HG03064 (cell line): Measurements from ENCODE around the gene TMEM54.
"Not testable (repeated sequence)": the region's sequence is repeated elsewhere in the genome, so short reads cannot be mapped to it uniquely, and the experiment has no call there.

Experiments
- ATAC-seq: cut with Tn5 transposase; IDR thresholded peaks from one replicate; pipeline ENCODE4 v1.9.1; 2021; ENCODE audit warnings: low read depth; ENCODE audit not compliant: unreplicated experiment

The TMEM54 gene

DNA sequence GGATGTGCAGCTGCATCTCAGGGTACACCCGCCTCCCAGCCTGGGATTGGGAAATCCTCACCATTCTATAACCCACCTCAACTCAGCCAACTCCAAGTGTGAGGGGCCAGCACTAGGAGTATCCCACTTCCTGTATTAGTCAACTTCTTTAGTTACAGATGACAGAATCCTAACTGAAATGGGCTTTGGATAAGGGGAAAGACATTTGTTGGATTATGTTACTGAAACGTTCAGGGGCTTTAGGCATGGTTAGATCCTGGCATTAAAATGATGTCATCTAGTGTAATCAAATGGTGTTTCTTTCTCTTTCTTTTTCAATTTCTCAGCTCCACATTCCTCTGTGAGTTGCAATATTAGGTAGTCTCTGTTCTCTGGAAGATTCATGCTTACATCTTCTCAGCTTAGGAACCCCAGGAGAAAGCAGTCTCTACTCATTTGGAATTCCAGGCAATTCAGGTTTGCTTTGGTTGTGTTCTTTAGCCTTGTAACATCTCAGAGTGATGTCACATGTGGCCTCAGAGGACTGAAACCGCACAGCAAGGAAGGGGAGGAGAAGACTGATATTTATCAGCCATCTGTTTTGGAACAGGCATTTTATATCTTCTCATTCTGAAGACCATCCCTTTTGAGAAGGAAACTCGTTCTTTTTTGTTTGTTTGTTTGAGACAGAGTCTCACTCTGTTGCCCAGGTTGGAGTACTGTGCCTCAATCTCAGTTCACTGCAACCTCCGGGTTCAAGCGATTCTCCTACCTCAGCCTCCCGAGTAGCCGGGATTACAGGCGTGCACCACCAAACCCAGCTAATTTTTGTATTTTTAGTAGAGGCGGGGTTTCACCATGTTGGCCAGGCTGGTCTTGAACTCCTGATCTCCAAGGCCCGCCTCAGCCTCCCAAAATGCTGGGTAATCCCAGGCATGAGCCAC is 18.9 kb upstream of the TMEM54 start:
- ATAC-seq: no peak

DNA sequence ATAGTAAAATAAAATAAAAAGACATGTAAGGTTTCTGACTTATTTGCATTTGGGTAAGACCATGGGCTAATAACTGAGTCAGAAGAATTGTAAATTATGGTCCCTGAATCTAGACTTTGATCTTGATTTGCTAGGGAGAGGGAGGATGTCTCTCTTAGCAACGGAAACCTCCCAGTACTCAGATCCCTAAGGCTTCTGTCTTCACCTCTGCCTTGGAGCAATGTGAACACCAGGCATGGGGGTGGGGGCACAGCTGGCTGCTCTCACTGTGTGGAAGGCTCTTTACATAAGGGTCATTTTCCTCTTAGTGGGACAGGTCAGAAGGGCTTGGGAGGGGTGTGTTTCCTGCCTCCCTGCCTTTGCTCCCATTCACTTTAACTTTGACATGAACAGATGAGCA is 17.0 kb upstream of the TMEM54 start:
- no peak for ATAC-seq

DNA sequence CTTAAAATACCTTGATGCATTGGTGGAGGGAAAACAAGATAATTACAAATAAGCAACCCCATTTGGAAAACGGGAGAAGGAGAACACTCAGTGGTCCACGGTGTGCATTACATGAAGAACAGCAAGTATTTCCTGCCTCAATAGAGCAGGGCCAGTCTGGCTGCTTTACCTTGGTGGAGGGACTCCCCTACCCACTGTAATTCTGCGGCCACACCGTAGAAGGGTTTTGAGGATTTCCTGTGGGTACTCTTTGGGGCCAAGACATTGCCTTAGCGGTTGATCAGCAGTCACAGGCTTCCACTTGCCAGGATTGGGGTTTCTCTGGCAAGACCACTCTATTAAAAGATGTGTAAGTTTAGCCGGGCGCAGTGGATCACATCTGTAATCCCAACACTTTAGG is 16.3 kb upstream of the TMEM54 start:
- no peak for ATAC-seq

DNA sequence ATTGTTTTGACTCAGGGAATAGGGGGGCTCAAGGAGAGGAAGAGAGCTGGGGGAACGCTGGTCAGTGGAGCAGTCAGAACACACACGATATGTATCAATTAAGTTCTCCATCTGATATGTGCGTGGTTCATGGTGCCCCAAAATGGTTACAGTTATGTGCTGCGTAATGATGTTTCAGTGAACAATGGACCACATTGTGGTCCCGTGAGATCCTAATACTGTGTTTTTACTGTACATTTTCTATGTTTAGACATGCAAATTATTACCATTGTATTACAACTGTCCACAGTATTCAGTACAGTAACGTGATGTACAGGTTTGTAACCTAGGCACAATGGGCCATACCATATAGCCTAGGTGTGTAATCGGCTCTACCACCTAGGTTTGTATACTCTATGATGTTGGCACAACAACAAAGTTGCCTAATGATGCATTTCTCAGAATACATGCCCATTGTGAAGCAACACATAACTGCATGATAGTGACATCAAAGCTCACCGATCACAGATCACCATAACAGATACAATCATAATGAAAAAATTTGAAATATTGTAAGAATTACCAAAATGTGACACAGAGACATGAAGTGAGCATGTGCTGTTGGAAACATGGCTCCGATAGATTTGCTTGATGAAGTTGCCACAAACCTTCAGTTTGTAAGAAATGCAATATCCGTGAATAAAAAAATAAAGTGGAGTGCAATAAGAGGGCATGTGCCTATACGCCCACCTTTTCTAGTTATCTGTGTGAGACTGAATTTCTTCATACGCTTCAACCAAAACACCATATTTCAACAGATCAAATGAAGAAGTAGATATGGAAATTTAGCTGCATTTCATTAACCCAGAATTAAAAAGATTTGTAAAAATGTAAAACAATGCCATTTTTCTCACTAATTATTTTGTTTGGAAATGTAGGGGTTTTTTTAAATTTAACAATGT is 14.8 kb upstream of the TMEM54 start:
- no peak for ATAC-seq

DNA sequence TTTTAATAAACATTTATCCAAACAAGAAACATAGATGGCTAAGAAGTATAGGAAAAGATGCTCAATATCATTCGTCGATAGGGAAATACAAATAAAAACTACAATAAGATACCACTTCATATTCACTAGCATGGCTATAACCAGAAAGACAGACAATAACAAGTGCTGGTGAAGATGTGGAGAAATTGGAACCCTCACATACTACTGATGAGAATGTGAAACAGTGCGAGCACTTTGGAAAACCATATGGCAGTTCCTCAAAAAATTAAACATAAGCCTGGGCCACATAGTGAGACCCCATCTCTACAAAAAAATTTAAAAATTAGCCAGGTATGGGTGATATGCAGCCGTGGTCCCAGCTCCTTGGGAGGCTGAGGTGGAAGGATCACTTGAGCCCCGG is 9.1 kb upstream of the TMEM54 start:
- ATAC-seq: no peak

DNA sequence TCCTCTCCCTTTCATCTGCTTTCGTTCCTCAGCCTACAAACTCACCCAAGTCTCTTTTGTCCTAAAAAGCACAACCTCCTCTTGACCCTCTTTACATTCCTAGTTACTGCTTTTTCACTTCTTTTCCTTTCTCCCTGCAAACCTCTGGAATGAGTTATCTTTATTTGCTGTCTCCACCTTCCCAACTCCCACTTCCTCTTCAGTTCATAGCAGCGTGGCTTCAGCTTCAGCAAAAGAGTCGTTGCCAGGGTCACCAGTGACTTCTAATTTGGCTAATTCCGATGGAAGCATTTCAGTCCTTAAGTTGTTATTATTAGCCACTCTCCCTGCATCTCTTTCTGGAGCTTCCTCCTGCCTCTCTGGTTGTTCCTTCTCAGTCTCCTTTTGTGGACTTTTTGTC is 6.2 kb upstream of the TMEM54 start:
- no peak for ATAC-seq

DNA sequence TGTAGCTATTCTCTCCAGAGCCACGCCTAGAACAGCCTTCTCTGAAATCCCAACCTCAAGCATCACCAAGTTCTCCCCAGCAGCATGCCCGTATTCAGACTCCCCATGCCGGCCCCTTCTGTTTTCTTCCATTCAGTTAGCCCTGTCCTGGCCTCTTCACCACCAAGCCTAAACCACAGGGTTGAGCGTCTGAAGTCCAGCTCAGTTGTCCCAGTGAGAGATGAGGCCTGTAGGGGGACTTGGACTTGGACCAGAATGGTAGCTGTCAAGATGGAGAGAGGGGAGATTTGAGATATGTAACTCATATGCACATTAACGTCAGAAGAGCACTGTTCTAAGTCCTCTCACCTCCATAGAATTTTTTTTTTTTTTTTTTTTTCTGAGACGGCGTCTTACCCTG is 5.5 kb upstream of the TMEM54 start:
- ATAC-seq: no peak

DNA sequence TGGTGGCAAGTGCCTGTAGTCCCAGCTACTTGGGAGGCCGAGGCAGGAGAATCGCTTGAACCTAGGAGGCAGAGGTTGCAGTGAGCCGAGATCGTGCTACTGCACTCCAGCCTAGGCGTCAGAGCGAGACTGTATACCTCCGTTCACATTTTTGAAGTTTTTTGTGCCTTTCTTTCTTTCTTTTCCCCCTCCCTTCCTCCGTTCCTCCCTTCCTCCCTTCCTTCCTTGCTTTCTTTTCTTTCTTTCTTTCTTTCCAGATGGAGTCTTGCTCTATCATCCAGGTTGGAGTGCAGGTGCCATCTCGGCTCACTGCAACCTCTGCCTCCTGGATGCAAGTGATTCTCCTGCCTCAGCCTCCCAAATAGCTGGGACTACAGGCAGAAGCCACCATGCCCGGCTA is 4.4 kb upstream of the TMEM54 start:
- not testable (repeated sequence) for ATAC-seq

DNA sequence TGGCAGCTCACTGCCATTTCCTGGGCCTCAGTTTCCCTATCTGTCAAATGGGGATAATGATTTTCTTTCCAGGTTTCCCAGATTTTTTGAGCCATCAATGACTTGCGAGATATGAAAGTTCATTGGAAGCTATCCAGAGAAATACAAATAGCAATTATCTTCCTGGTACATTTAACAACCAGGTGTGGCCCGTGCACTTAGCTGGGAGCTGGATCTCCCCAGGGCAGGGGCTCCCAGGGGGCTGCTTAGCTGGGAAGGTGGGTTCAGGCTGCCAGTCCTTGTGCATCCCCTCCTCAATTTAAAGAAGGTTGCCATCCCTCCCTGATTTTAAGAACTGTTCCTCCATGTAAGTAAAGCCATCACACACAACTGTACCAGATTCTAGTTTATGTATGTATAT is 3.6 kb upstream of the TMEM54 start:
- no peak for ATAC-seq

DNA sequence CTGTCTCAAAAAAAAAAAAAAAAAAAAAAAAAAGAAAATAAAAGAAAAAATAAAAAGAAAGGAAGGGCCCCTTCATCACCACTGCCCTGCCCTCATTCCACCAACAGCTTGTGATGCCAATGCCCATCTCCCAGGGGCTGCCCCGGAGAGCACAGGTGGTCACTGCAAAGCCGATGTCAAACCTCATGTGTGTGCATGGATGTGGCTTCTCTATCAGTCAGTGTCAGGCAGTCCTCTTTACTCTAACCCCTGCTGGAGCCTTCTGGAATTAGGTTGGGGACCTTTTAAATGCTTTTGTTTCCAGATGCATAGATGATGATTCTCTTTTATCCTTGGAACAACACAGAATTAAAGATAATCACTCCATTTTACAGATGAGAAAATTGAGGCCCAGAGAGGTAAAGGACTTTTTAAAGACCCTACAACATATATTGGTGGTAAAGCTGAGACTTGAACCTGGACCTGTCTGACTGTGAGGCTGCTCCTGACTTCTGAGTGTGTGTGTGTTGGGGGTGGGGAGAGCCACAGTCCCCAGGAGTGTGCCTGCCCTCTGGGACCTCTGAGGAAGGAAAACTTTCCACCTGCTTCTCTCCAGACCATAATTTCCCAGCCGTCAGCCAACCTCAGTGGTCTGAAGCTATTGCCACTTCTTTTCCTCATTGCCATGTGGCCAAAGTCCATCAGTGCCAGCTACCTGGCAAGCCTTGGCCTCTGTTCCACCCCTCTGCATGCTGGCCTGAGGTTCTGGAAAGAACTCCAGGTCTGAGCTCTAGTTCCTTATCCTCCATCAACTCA is 3.0 kb upstream of the TMEM54 start:
- ATAC-seq: no peak

DNA sequence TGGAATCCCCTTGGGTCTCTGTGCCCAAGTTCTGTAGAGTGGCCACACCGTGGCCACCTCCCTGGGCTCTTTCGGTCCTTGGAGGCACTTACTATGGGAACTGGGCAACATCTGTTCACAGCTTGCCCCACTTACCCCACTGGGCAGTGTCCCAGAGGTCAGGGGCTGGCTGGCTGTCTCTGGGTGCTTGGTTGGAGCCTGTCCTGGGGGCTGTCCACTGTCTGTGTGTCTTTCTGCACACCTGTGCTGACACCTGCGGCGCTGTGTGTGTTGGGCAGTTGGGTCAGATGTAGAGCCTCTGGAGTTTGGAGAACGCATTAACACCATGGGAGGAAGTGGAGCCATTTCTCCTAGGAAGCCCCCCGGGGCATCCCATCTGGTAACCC is 1.3 kb upstream of the TMEM54 start:
- no peak for ATAC-seq

DNA sequence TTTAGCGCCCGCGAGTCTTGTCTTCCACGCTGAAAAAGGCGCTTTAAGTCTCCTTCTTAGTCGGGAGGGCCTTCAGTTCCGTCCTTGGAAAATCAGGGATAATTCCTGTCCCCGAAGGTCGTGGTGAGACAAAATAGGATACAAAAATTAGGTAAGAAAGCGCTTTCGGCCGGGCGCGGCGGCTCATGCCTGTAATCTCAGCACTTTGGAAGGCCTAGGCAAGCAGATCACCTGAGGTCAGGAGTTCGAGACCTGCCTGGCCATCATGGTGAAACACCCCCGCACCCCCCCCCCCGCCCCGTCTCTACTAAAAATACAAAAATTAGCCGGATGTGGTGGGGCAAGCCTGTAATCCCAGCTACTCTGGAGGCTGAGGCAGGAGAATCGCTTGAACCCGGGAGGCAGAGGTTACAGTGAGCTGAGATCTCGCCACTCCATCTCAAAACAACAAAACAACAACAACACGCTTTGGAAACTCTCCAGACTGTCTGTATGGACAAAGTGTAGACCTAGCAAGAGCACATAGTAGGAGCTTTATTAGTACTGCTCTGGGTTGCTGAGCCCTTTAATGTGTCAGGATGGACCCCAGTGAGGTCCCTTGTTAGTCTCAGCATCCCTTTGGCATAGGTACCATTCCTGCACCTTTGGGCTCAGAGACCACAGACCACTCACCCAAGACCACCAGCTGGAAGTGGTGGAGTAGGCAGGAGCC is 790 bp upstream of the TMEM54 start:
- no peak for ATAC-seq

DNA sequence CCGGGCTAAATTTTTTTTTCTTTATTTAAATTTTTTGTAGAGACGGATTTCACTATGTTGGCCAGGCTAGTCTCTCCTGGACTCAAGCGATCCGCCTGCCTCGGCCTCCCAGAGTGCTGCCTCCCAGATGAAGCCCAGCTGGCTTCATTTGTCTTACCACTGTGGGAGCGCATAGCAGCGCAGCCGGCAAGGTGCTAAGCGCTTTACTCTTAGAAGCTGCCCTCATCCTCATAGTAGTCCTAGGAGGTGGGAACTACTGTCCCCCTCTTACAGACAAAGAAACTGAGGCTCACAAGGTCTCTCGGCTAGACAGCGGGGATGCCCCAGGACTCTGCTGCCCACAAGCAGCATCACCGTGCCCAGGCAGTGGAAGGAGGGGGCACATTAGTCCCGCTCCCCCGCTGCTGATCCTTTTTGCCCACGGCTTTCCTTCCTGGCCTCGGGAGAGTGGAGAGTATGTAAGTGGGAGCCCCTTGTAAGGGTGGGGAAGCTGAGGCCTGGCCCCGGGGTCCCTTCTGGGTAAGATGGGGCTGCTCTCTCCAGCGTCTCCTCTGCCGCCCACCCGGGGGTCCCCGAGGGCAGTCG is 726 bp downstream of the TMEM54 start:
- no peak for ATAC-seq

DNA sequence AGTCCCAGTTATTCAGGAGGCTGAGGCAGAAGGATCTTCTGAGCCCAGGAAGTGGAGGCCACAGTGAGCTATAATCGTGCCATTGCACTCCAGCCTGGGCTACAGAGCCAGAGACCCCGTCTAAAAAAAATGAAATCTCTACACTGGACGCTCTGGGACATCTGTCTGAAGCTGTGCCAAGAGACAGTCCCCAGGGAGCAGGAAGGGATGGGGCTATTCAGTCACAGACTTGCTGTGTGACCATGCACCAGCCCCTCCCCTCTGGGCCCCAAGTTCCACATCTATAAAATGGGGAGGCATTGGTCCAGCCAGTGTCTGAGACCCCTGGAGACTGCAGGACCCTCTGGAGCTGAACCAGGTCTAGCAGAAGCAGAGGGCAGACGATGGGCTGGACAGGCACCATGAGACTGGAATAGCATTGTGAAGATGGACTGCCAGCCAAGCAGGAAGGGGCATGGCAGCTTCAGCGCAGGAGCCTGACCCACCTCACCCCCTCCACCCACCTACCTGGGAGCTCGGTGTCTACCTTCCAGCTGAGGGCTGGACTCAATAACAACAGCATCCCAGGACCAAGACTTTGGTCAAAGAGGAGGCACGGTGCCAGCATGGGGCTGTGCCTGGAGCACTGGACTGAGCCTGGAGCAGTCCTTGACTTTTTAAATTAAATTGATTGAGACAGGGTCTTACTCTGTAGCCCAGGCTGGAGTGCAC is 1.4 kb downstream of the TMEM54 start:
- ATAC-seq: no peak

DNA sequence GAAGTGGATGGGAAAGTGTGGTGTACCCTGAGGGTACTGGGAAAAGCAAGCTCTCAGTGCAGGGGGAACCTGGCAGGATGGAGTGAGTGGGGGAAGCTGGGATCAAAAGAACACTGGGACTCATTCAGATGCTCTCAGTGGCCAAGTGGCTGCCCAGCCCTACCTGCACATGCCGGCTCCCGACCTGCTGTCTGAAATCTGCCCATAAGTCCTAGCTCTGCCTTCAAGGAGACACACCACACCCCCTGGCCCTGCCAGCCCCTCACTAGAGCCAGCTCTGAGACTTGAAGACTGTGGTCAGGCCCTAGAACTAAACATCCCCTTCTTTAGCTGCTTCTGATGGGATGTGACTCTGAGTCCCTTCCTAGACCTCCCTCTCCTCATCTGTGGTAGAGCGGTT is 2.2 kb downstream of the TMEM54 start:
- no peak for ATAC-seq

DNA sequence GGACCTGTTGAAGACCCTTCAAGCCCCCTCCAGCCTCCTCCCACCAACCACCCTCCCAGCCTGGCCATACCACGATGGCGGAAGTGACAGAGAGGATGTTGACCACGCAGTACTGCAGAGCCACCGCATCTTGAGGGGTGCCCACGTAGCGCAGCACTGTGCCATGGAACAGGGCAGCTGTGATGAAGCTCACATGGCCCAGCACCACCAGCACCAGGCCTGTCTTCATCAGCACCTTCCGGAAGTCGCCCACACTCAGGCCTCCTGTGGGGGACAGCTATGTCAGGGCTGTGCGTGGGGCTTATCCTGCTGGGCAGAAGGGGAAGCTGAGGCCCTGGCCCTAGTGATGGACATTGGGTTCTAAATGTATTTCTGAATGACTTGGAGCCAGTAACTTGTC is 3.1 kb downstream of the TMEM54 start:
- ATAC-seq: no peak

DNA sequence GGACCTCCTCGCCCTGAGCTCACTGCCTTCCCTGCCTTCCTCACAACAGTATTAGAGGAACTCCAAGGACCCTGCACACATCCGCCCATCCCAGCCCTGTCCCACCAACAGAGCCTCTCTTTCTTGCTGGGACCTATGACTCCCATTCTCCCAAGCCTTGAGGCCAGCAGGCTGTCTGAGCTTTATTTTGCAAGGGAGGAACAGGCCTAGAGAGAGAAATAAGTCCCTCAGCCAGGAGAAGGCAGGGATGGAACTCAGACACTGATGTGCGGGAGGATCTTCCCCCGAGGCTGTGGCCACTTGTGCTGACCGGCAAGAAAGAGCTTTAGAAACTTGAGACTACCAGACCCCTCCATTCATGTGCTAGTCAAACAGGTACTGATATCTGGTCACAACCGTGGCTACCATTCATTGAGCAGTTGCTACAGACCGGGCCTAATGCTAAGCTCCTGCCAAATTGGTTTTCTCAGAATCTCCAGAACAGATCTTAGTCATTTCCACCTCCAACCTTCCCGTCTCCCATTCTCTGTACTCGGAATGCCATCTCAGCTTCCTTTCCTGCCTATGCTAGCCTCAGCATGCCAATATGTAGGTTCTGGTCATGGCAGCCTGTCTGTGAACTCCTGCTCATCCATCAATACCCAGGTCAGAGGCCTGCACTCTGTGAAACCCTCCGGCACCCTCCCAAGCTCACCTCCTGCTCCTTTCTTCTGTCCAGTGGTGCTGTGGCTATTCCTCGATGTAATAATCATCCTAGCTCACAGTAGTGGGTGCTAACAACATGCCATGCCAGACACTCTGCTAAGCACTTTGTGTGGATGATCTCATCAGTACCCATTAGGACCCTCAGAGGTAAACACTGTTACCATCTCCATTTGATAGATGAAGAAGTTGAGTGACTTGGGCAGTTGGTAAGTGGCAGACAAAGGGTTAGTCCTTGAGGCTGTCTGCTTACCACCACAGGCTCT is 3.8 kb downstream of the TMEM54 start:
- no peak for ATAC-seq

DNA sequence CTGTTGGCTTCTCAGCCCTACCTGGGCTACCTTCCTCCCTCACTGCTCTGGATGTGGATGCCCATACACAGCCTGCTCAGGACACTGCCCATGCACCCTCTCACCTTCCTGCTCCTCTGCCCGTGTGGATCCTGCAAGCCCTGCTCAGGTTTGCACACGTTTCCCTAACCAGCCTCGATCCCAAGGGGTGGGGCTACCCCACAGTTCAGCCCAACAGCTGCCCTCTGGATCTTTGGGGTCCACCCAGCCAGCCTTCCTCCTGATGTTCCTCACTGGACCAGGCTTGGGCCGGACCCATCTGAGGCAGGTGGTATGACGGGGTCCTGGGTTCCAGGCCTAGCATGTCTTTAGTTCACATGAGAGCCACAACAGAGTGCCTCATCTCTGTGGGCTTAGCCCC is 4.7 kb downstream of the TMEM54 start:
- no peak for ATAC-seq
